GM12878 (cell line): ENCODE results near the gene FAM89B. TPM values are rescaled to one million over a fixed set of nuclear protein-coding genes. Genes with fewer than 3 reads are reported as not detected.

Experiments
- ATAC-seq: fragments of 200-7000 bp; cut with Tn5 transposase; 3 replicates; pipeline ENCODE4 v1.9.1; 2020; ENCODE audit warnings: mild to moderate bottlenecking, moderate library complexity
- BruUV-seq: library from RNA; stranded (reverse); fragments of 400-500 nt; replicated peaks from 2 replicates; lab custom pipeline; 2021; lab: Mats Ljungman, UMichigan
- CTCF ChIA-PET: fragments of 300-600 bp; sonication (Branson Sonifier 250); formaldehyde crosslinking; extraction: SDS; loops from one replicate; lab custom pipeline; 2021; ENCODE audit warnings: inconsistent platforms; lab: Yijun Ruan, JAX
- POLR2A ChIA-PET: fragments of 350-600 bp; formaldehyde crosslinking; extraction: SDS; loops from one replicate; lab custom pipeline; 2021; ENCODE audit warnings: inconsistent platforms; lab: Charles Lee
- RAD21 ChIA-PET: fragments of 300-600 bp; sonication (Branson Sonifier 250); formaldehyde crosslinking; loops from one replicate; lab custom pipeline; 2023; ENCODE audit warnings: antibody characterized with exemption; ENCODE audit not compliant: unreplicated experiment; lab: Charles Lee
- SMC1A ChIA-PET: fragments of 300-600 bp; sonication (Branson Sonifier 250); formaldehyde crosslinking; loops from one replicate; lab custom pipeline; 2023; ENCODE audit not compliant: unreplicated experiment, uncharacterized antibody; lab: Charles Lee
- DNase-seq: peaks from one replicate; pipeline ENCODE4 v3.0.0-alpha.2; 2011; ENCODE audit warnings: low read depth, low spot score
- FAIRE-seq: peaks from 3 replicates; lab custom pipeline; 2011; peaks lifted over from hg19 to GRCh38; lab: Jason Lieb, UNC
- H2AFZ ChIP-seq: 2 replicates; pipeline ENCODE4 v1.6.0; 2011; ENCODE audit warnings: low read depth, low read length, control low read depth; ENCODE audit not compliant: control insufficient read depth
- H3K27ac ChIP-seq: 2 replicates; pipeline ENCODE4 v1.5.1; 2011; ENCODE audit warnings: control low read depth; ENCODE audit not compliant: control insufficient read depth, insufficient read depth
- H3K27me3 ChIP-seq, 2 experiments: replicated peaks in 1 of 2; 2 replicates each; pipeline versions ENCODE4 v1.6.0 to v1.6.1; 2011; ENCODE audit warnings: low read length in 1 of 2; ENCODE audit not compliant: control insufficient read depth in 2 of 2, insufficient read depth in 2 of 2
- H3K36me3 ChIP-seq, 2 experiments: 2 replicates each; pipeline ENCODE4 v1.5.1; 2011; ENCODE audit warnings: low read length in 1 of 2; ENCODE audit not compliant: control insufficient read depth in 2 of 2, insufficient read depth in 2 of 2
- H3K4me1 ChIP-seq: 2 replicates; pipeline ENCODE4 v1.6.1; 2011; ENCODE audit warnings: mild to moderate bottlenecking, low read length, moderate library complexity, mixed read lengths; ENCODE audit not compliant: control insufficient read depth, insufficient read depth
- H3K4me2 ChIP-seq: 2 replicates; pipeline ENCODE4 v1.6.0; 2011; ENCODE audit warnings: control low read depth; ENCODE audit not compliant: control insufficient read depth, insufficient read depth
- H3K4me3 ChIP-seq: fragments of 200-600 bp; sonication (generic); 2 replicates; pipeline ENCODE4 v1.5.1; 2016
- H3K79me2 ChIP-seq: 2 replicates; pipeline ENCODE4 v1.6.0; 2011; ENCODE audit warnings: low read length; ENCODE audit not compliant: control insufficient read depth, insufficient read depth
- H3K9ac ChIP-seq: 2 replicates; pipeline ENCODE4 v1.8.0; 2011; ENCODE audit warnings: low read length, control low read depth, mixed read lengths; ENCODE audit not compliant: control insufficient read depth, insufficient read depth
- H3K9me3 ChIP-seq: replicated peaks from 3 replicates; pipeline ENCODE4 v1.5.1; 2011; ENCODE audit warnings: mild to moderate bottlenecking, low read length; ENCODE audit not compliant: control insufficient read depth, insufficient read depth
- H4K20me1 ChIP-seq: 2 replicates; pipeline ENCODE4 v1.6.0; 2011; ENCODE audit not compliant: control insufficient read depth, insufficient read depth
- CHD4 ChIP-seq: fragments of 200-600 bp; sonication (generic); IDR thresholded peaks from 2 replicates; pipeline ENCODE4 v1.6.1; 2016; ENCODE audit warnings: mild to moderate bottlenecking
- FOXM1 ChIP-seq: IDR thresholded peaks from 2 replicates; pipeline ENCODE4 v1.6.1; 2012; ENCODE audit warnings: low read depth, mild to moderate bottlenecking, inconsistent platforms, low read length, moderate library complexity
- GATAD2B ChIP-seq: fragments of 450-650 bp; conservative IDR thresholded peaks from 2 replicates; pipeline ENCODE4 v1.6.1; 2017; ENCODE audit warnings: low read depth, mild to moderate bottlenecking, moderate library complexity
- MYC ChIP-seq: IDR thresholded peaks from 2 replicates; pipeline ENCODE4 v1.6.1; 2011; ENCODE audit warnings: mild to moderate bottlenecking, low read length, moderate library complexity, inconsistent platforms; ENCODE audit not compliant: insufficient read depth, insufficient replicate concordance, insufficient read length, severe bottlenecking
- NFIC ChIP-seq: IDR thresholded peaks from 2 replicates; pipeline ENCODE4 v1.6.1; 2012; ENCODE audit warnings: low read depth, mild to moderate bottlenecking, inconsistent platforms, low read length, moderate library complexity
- RBBP5 ChIP-seq: fragments of 200-600 bp; sonication (generic); conservative IDR thresholded peaks from 2 replicates; pipeline ENCODE4 v1.6.1; 2016
- SUZ12 ChIP-seq: fragments of 200-600 bp; sonication (generic); IDR thresholded peaks from one replicate; pipeline ENCODE4 v1.6.1; 2018; ENCODE audit warnings: antibody characterized with exemption, mild to moderate bottlenecking; ENCODE audit not compliant: unreplicated experiment
- WGBS: methylation state at CpG from one replicate; pipeline ENCODE4 v1.1.6; 2016; ENCODE audit warnings: low lambda C conversion rate; ENCODE audit not compliant: insufficient replicate concordance, insufficient coverage; ENCODE audit errors: missing lambda C conversion rate; 5-methylcytosine and 5-hydroxymethylcytosine counted together
- in situ Hi-C: fragments of 300-500 bp; cut with MboI; formaldehyde crosslinking; loops from 9 replicates; pipeline ENCODE4 v1.14.3; 2018; ENCODE audit warnings: mixed read lengths
- intact Hi-C: fragments of 100-400 bp; cut with micrococcal nuclease; formaldehyde crosslinking; loops from one replicate; pipeline ENCODE4 v1.14.2; 2022; ENCODE audit not compliant: unreplicated experiment
- polyA plus RNA-seq, 11 experiments: library from polyadenylated mRNA; depleted of rRNA in 4 of 11; unstranded in 6 of 11; stranded (reverse) in 5 of 11; fragments of >200 nt; fragmentation: Nextera tagmentation in 4 of 11; fragmentation: Illumina TruSeq in 1 of 11; extraction: Ambion mirVana in 4 of 11; extraction: Trizol in 1 of 11; gene quantifications; 1 replicate in 1 of 11; 2 replicates in 10 of 11; pipeline versions ENCODE4 v1.2.1 to v1.2.3, GENCODE V29; 2011 to 2016; ENCODE audit warnings: inconsistent platforms in 2 of 11, missing spikeins in 2 of 11, low read depth in 1 of 11
- total RNA-seq, 4 experiments: library from RNA; depleted of rRNA in 3 of 4; stranded (reverse); fragments of >200 nt in 3 of 4; fragmentation: Illumina TruSeq in 1 of 4; extraction: Trizol in 1 of 4; gene quantifications; 2 replicates each; pipeline versions ENCODE4 v1.2.1 to v1.2.3, GENCODE V29; 2013 to 2021
- TF ChIP-seq, protein P1 (sequence below): fragments of 450-650 bp; conservative IDR thresholded peaks from 2 replicates; pipeline ENCODE4 v1.6.1; 2017; ENCODE audit warnings: mild to moderate bottlenecking, moderate library complexity
- TF ChIP-seq, protein P2 (sequence below): fragments of 450-650 bp; IDR thresholded peaks from 2 replicates; pipeline ENCODE4 v1.6.1; 2017; ENCODE audit warnings: mild to moderate bottlenecking, low read depth, inconsistent platforms; ENCODE audit not compliant: poor library complexity, severe bottlenecking

FAM89B gene
- total and polyA plus RNA-seq, 10 of the 15 experiments (the other 5 are each of a cell fraction or from before 2014, with no cell fraction given): 0.34 to 36.7 (median 9.8) TPM

DNA sequence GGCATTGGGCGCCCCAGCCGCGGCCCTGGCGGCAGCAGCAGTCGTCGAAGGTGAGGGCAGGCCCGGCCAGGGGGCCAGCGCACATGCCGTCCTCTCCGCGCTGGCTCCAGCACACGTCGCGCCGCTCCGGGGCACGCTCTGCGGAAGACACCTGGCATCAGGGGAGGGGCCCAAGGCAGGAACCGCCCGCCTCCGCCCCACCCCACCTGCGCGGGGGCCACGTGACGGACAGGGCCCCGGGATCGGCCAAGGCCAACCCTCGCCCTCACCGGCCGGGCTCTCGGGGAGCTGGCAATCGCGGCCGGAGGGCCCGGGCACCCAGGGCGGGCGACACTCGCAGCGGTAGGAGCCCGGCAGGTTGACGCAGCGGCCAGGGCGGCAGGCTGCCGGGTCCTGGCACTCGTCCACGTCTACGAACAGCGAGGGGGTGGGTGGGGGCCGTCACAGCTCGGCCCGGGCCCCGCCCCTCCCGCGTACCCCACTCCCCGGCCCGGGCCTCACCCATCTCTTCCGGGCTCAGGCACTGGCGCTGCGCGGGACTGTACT is 32.5 kb upstream of the FAM89B start (continued):
- TF ChIP-seq, protein P1, sequence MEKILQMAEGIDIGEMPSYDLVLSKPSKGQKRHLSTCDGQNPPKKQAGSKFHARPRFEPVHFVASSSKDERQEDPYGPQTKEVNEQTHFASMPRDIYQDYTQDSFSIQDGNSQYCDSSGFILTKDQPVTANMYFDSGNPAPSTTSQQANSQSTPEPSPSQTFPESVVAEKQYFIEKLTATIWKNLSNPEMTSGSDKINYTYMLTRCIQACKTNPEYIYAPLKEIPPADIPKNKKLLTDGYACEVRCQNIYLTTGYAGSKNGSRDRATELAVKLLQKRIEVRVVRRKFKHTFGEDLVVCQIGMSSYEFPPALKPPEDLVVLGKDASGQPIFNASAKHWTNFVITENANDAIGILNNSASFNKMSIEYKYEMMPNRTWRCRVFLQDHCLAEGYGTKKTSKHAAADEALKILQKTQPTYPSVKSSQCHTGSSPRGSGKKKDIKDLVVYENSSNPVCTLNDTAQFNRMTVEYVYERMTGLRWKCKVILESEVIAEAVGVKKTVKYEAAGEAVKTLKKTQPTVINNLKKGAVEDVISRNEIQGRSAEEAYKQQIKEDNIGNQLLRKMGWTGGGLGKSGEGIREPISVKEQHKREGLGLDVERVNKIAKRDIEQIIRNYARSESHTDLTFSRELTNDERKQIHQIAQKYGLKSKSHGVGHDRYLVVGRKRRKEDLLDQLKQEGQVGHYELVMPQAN: no peak
- no peak for TF ChIP-seq RBBP5
- no peak for TF ChIP-seq CHD4
- TF ChIP-seq NFIC: no peak
- no peak for TF ChIP-seq SUZ12

- Histone ChIP-seq H3K27ac (peak overlapping the region; percentile 61), H3K79me2 (no peaks in the 10 kb centered on the region), H3K9me3 (no peaks in the 10 kb centered on the region), H3K4me1 (peaks cover 6% of the 10 kb centered on the region), H3K4me2 (peak overlapping the region; percentile 97), H2AFZ (peak overlapping the region; percentile 96), H3K9ac (peak overlapping the region; percentile 62; the same call in 1 of the 2 replicates), H4K20me1 (no peaks in the 10 kb centered on the region), H3K4me3 (peak overlapping the region; percentile 72), H3K27me3 (no peaks in the 10 kb centered on the region), H3K36me3 (peaks cover 2 to 5% of the 10 kb centered on the region in 2 experiments; a peak in 3 of 4 replicates)
- in situ Hi-C loops (no loop called here), intact Hi-C loops (loop anchor here (1.0 to 2.0 kb wide), 3 partner anchors 30 to 74 kb away; partner anchors contain the start of genes MAP3K11, PCNX3 and ZNRD2)
- BruUV-seq: TSS peak; percentile 58
- WGBS: under 1% methylated on average over 50 of the region's 78 CpGs
- ATAC-seq (peak; percentile 95), FAIRE-seq (peak; percentile 61), DNase-seq (peak; percentile 71)
- ChIA-PET RAD21 (interaction anchor here (0.6 to 4.1 kb wide), 21 partner anchors 9 to 122 kb away, joined by 3 to 58 read pairs (median 5); partner anchors contain the start of genes EHBP1L1, FAM89B, MALAT1 and PCNX3), SMC1A (interaction anchor here (1.0 to 4.1 kb wide), 9 partner anchors 11 to 74 kb away, joined by 3 to 48 read pairs (median 11); partner anchors contain the start of genes EHBP1L1, FAM89B, MAP3K11 and PCNX3), CTCF (interaction anchor here (0.5 to 4.2 kb wide), 32 partner anchors 10 to 255 kb away, joined by 3 to 89 read pairs (median 5); partner anchors contain the start of genes DPF2, EHBP1L1, FAM89B and KCNK7), POLR2A (interaction anchor here (0.6 to 3.7 kb wide), 17 partner anchors 11 to 215 kb away, joined by 3 to 34 read pairs (median 5); partner anchors contain the start of genes EHBP1L1, FAM89B, MAP3K11 and PCNX3)
- peak; percentile 81 for TF ChIP-seq GATAD2B
- TF ChIP-seq MYC: no peak
- TF ChIP-seq, protein P1: peak; percentile 81
- TF ChIP-seq, protein P2, sequence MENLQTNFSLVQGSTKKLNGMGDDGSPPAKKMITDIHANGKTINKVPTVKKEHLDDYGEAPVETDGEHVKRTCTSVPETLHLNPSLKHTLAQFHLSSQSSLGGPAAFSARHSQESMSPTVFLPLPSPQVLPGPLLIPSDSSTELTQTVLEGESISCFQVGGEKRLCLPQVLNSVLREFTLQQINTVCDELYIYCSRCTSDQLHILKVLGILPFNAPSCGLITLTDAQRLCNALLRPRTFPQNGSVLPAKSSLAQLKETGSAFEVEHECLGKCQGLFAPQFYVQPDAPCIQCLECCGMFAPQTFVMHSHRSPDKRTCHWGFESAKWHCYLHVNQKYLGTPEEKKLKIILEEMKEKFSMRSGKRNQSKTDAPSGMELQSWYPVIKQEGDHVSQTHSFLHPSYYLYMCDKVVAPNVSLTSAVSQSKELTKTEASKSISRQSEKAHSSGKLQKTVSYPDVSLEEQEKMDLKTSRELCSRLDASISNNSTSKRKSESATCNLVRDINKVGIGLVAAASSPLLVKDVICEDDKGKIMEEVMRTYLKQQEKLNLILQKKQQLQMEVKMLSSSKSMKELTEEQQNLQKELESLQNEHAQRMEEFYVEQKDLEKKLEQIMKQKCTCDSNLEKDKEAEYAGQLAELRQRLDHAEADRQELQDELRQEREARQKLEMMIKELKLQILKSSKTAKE: no peak
- TF ChIP-seq FOXM1: no peak
These were observed 31.8 kb upstream of the FAM89B start for GRCh38 chr11:65540290-65541092.
